Neural progenitor cell (in vitro differentiated cells): ENCODE data around the gene SLC16A14.

Experiments
- CTCF ChIP-seq: fragments of 200-600 bp; sonication (generic); IDR thresholded peaks from 2 replicates; pipeline ENCODE4 v1.5.1; 2017; ENCODE audit warnings: antibody characterized with exemption, mild to moderate bottlenecking
- EZH2 ChIP-seq: fragments of 200-600 bp; sonication (generic); IDR thresholded peaks from 2 replicates; pipeline ENCODE4 v1.6.1; 2017; ENCODE audit warnings: antibody characterized with exemption, mild to moderate bottlenecking, moderate library complexity
- EZH2phosphoT487 ChIP-seq: fragments of 200-600 bp; sonication (generic); IDR thresholded peaks from 2 replicates; pipeline ENCODE4 v1.6.1; 2017; ENCODE audit warnings: antibody characterized with exemption

- TF ChIP-seq CTCF (no peak), EZH2 (no peak), EZH2phosphoT487 (no peak)
These were observed 14.8 kb downstream of the SLC16A14 start for GRCh38 chr2:230053753-230054478.
